Measurements from ENCODE around the gene PLCB4.

DNA sequence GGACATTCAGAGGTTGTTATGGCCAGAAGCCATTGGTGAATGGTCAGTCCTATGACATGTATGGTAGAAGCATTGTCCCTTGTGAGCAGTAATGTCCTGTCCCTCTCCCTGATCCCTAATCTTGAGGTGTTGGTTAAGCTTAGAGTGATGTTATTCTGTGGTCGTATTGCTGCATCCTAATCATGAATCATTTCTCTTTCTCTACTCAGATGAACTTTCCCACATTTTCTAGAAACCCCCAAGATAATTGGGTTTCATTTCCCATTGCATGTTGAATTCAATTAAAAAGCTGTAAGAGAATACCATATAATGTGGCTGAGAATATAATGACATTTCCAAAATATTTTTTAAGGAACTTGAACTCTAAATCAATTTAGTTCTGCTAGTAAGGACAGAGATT is 175.1 kb downstream of the PLCB4 start:
- TF ChIP-seq, protein P1, sequence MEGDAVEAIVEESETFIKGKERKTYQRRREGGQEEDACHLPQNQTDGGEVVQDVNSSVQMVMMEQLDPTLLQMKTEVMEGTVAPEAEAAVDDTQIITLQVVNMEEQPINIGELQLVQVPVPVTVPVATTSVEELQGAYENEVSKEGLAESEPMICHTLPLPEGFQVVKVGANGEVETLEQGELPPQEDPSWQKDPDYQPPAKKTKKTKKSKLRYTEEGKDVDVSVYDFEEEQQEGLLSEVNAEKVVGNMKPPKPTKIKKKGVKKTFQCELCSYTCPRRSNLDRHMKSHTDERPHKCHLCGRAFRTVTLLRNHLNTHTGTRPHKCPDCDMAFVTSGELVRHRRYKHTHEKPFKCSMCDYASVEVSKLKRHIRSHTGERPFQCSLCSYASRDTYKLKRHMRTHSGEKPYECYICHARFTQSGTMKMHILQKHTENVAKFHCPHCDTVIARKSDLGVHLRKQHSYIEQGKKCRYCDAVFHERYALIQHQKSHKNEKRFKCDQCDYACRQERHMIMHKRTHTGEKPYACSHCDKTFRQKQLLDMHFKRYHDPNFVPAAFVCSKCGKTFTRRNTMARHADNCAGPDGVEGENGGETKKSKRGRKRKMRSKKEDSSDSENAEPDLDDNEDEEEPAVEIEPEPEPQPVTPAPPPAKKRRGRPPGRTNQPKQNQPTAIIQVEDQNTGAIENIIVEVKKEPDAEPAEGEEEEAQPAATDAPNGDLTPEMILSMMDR (IDR thresholded peaks at IDR 0.05) = no peak
- no peak for TF ChIP-seq POLR2A (IDR thresholded peaks at IDR 0.05)
